Ovary (tissue), 9 donors: ENCODE measurements around the gene TMEM202. TPM values are rescaled to one million over a fixed set of nuclear protein-coding genes. Genes with fewer than 3 reads are reported as not detected.
"Not testable (repeated sequence)": the region's sequence is repeated elsewhere in the genome, so short reads cannot be mapped to it uniquely, and the experiment has no call there.

ENCODE experiments used
- DNase-seq, 5 donors: peaks; one replicate each; pipeline ENCODE4 v3.0.0-alpha.2; 2019 to 2020
- H3K27ac ChIP-seq, 2 donors: fragments of 200-600 bp; one replicate each; pipeline versions ENCODE4 v1.5.1 to v1.8.0; 2019 to 2022
- H3K27me3 ChIP-seq: fragments of 200-600 bp; one replicate; pipeline ENCODE4 v1.8.0; 2022
- H3K36me3 ChIP-seq: fragments of 200-600 bp; sonication (generic); one replicate; pipeline ENCODE4 v1.5.1; 2019
- H3K4me1 ChIP-seq: one replicate; pipeline ENCODE4 v1.8.1; 2013; ENCODE audit warnings: mild to moderate bottlenecking, moderate library complexity; ENCODE audit not compliant: insufficient read depth
- H3K4me3 ChIP-seq: fragments of 200-600 bp; sonication (generic); one replicate; pipeline ENCODE4 v1.5.1; 2017
- H3K9me3 ChIP-seq, 2 donors: fragments of 200-600 bp in 1 of 2; sonication (generic) in 1 of 2; one replicate each; pipeline versions ENCODE4 v1.5.1 to v1.8.1; 2013 to 2019; ENCODE audit warnings: mild to moderate bottlenecking in 1 of 2, moderate library complexity in 1 of 2
- CTCF ChIP-seq, 3 donors: fragments of 450-650 bp in 2 of 3; fragments of 200-600 bp in 1 of 3; IDR thresholded peaks; one replicate each; pipeline versions ENCODE4 v1.5.1 to v1.8.0; 2016 to 2022; ENCODE audit warnings: antibody characterized with exemption in 3 of 3, mild to moderate bottlenecking in 1 of 3
- EP300 ChIP-seq: sonication (generic); formaldehyde crosslinking; IDR thresholded peaks from one replicate; pipeline ENCODE4 v1.6.1; 2017; ENCODE audit warnings: antibody characterized with exemption
- POLR2A ChIP-seq: fragments of 450-650 bp; IDR thresholded peaks from one replicate; pipeline ENCODE4 v1.6.1; 2017; ENCODE audit warnings: antibody characterized with exemption, mild to moderate bottlenecking, moderate library complexity
- WGBS, 3 donors: extraction: QIAGEN DNeasy Blood & Tissue Kit in 1 of 3; methylation state at CpG; one replicate each; pipeline versions ENCODE4 v1.1.5 to v1.1.7; 2013 to 2017; 5-methylcytosine and 5-hydroxymethylcytosine counted together
- intact Hi-C, 4 donors: fragments of 100-400 bp; cut with DNase I; formaldehyde crosslinking; loops; one replicate each; pipeline versions ENCODE4 v1.11.0 to v1.15.1; 2022 to 2023
- polyA plus RNA-seq, 2 donors: library from polyadenylated mRNA; stranded (reverse); fragments of 200-250 nt in 1 of 2; fragments of 350-450 nt in 1 of 2; fragmentation: Illumina TruSeq in 1 of 2; extraction: RNeasy Lipid Tissue Mini Kit (QIAGEN cat#74804) in 1 of 2; gene quantifications; one replicate each; pipeline ENCODE4 v1.2.3, GENCODE V29; 2013 to 2014
- total RNA-seq, 7 donors: library from RNA; depleted of rRNA in 2 of 7; stranded (reverse); fragments of >200 nt in 2 of 7; fragmentation: NEBNext Ultra II Directional in 3 of 7; extraction: Animal tissue kit (Norgen Biotek cat#: 25700) in 3 of 7; gene quantifications; one replicate each; pipeline versions ENCODE4 v1.1.0 to v1.2.4, GENCODE V29; 2016 to 2023
- donor health status: DM: no; HTN: no; CAD: no; lungs with moderate emphysema.
- donor health status: DM: no; HTN: no; CAD: no.
- donor health status: Bipolar disorder and iron deficiency.
- donor health status: DM: yes; HTN: yes; CAD: no.
- donor health status: DM: no; HTN: no; CAD: no.
- donor health status: DM: yes; HTN: yes; CAD: no.

The TMEM202 gene
- total and polyA plus RNA-seq, 9 donors, result not detected

- H3K4me3 ChIP-seq, result no peak overlapping the region
These were observed 28.6 kb downstream of the TMEM202 start for GRCh38 chr15:72426753-72427152.

GRCh38 chr15:72437650-72438316, 39.7 kb downstream of the TMEM202 start:
- TF ChIP-seq CTCF (IDR thresholded peaks at IDR 0.05) (no peak), EP300 (no peak), POLR2A (no peak)
- no peak for DNase-seq
- Histone ChIP-seq H3K4me1 (no peaks in the 10 kb centered on the region), H3K4me3 (no peak overlapping the region), H3K27me3 (no peaks in the 10 kb centered on the region), H3K9me3 (no peaks in the 10 kb centered on the region), H3K36me3 (no peaks in the 10 kb centered on the region), H3K27ac (no peak overlapping the region)
- WGBS, 3 donors, result 84 to 92% (median 88%) methylated on average over 1 of the region's 1 CpG
- intact Hi-C loops, result no loop called here

More at GRCh38 chr15:72426753-72427152, 28.6 kb downstream of the TMEM202 start:
- Histone ChIP-seq H3K27ac (no peak overlapping the region), H3K36me3 (no peaks in the 10 kb centered on the region), H3K4me1 (no peaks in the 10 kb centered on the region), H3K9me3 (no peaks in the 10 kb centered on the region), H3K27me3 (no peaks in the 10 kb centered on the region)
- TF ChIP-seq POLR2A (no peak), EP300 (no peak), CTCF (IDR thresholded peaks at IDR 0.05) (no peak)
- DNase-seq, result no peak
- intact Hi-C loops, result no loop called here

DNA sequence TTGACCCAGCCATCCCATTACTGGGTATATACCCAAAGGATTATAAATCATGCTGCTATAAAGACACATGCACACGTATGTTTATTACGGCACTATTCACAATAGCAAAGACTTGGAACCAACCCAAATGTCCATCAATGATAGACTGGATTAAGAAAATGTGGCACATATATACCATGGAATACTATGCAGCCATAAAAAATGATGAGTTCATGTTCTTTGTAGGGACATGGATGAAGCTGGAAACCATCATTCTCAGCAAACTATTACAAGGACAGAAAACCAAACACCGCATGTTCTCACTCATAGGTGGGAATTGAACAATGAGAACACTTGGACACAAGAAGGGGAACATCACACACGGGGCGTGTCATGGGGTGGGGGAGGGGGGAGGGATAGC, 44.7 kb downstream of the TMEM202 start:
- H3K36me3 ChIP-seq, H3K4me3 ChIP-seq, intact Hi-C loops, H3K9me3 ChIP-seq, H3K27me3 ChIP-seq, H3K4me1 ChIP-seq, DNase-seq, H3K27ac ChIP-seq: not testable (repeated sequence)
- 85 to 89% (median 86%) methylated on average over 3 to 5 of the region's 5 CpGs for whole genome bisulfite sequencing, 3 donors

DNA sequence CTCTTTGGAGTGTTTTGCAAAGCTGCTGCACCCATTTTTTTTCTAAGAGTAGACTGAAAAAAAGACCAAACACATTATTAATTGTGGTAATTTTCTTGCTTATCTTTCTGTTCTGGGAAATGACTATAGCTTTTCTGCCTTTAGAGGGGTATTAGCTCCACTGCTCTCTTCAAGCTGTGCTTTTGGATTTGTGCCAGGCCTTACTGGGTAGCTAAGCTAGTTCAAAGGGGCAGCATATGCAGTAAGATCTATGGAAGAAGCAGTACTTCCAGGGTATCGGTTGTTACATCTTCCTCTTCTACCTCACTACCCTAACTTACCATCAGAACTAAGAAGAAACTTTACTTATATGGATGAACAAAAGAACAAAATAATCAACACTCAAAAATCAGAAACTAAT, 47.3 kb downstream of the TMEM202 start:
- DNase-seq, result no peak
- Histone ChIP-seq H3K9me3 (no peaks in the 10 kb centered on the region), H3K27me3 (no peaks in the 10 kb centered on the region), H3K36me3 (no peaks in the 10 kb centered on the region), H3K27ac (no peak overlapping the region), H3K4me3 (no peak overlapping the region), H3K4me1 (no peaks in the 10 kb centered on the region)
- 77 to 81% (median 80%) methylated on average over 1 of the region's 1 CpG for WGBS, 3 donors
- TF ChIP-seq POLR2A (no peak), CTCF (IDR thresholded peaks at IDR 0.05) (no peak), EP300 (no peak)
- intact Hi-C loops, result no loop called here

GRCh38 chr15:72450805-72451204, 52.7 kb downstream of the TMEM202 start:
- H3K4me1 ChIP-seq, result no peaks in the 10 kb centered on the region
- no peak overlapping the region for H3K27ac ChIP-seq
- no peaks in the 10 kb centered on the region for H3K27me3 ChIP-seq
- WGBS, 3 donors, result 79 to 82% (median 80%) methylated on average over 6 of the region's 6 CpGs
- DNase-seq, result no peak
- no peak overlapping the region for H3K4me3 ChIP-seq
- no peak for TF ChIP-seq CTCF (IDR thresholded peaks at IDR 0.05)
- TF ChIP-seq EP300, result no peak
- no peak for TF ChIP-seq POLR2A
- intact Hi-C loops, result no loop called here
- H3K36me3 ChIP-seq, result no peaks in the 10 kb centered on the region
- H3K9me3 ChIP-seq, result no peaks in the 10 kb centered on the region
